OCI-LY7 (cell line): ENCODE measurements around the gene DEGS2. TPM values are rescaled to one million over a fixed set of nuclear protein-coding genes. Genes with fewer than 3 reads are reported as not detected.

Source experiments
- BruUV-seq: library from RNA; stranded (reverse); fragments of 400-500 nt; replicated peaks from 2 replicates; lab custom pipeline; 2021; lab: Mats Ljungman, UMichigan
- CTCF ChIA-PET: fragments of 300-600 bp; sonication (Branson Sonifier 250); formaldehyde crosslinking; loops from one replicate; lab custom pipeline; 2022; ENCODE audit warnings: antibody characterized with exemption; ENCODE audit not compliant: unreplicated experiment; lab: Charles Lee
- POLR2A ChIA-PET: fragments of 300-600 bp; sonication (Branson Sonifier 250); formaldehyde crosslinking; loops from one replicate; lab custom pipeline; 2022; ENCODE audit warnings: antibody characterized with exemption; lab: Charles Lee
- DNase-seq: peaks from one replicate; pipeline ENCODE4 v3.0.0-alpha.2; 2015; ENCODE audit warnings: low spot score
- H2AFZ ChIP-seq: fragments of 200-600 bp; sonication (generic), shearing (Covaris generic); 2 replicates; pipeline ENCODE4 v1.6.1; 2014; ENCODE audit warnings: mild to moderate bottlenecking, antibody characterized with exemption, low read length, moderate library complexity
- H3K27ac ChIP-seq: fragments of 200-600 bp; sonication (generic); 2 replicates; pipeline ENCODE4 v1.5.1; 2014; ENCODE audit warnings: mixed run types, low read depth, mild to moderate bottlenecking, moderate library complexity, low read length, inconsistent platforms; ENCODE audit not compliant: poor library complexity, severe bottlenecking
- H3K36me3 ChIP-seq: fragments of 200-600 bp; sonication (generic); 2 replicates; pipeline ENCODE4 v1.6.1; 2014; ENCODE audit warnings: mild to moderate bottlenecking, antibody characterized with exemption, low read length, moderate library complexity, mixed read lengths; ENCODE audit not compliant: insufficient read depth
- H3K4me1 ChIP-seq: fragments of 200-600 bp; sonication (generic); 2 replicates; pipeline ENCODE4 v1.5.1; 2014; ENCODE audit warnings: mild to moderate bottlenecking, low read length; ENCODE audit not compliant: insufficient read depth, poor library complexity, severe bottlenecking
- H3K4me2 ChIP-seq: fragments of 200-600 bp; sonication (generic); 2 replicates; pipeline ENCODE4 v1.6.1; 2014; ENCODE audit warnings: mild to moderate bottlenecking, low read length
- H3K4me3 ChIP-seq: fragments of 200-600 bp; sonication (generic); 2 replicates; pipeline ENCODE4 v1.5.1; 2014; ENCODE audit warnings: mild to moderate bottlenecking, low read depth, low read length; ENCODE audit not compliant: poor library complexity, severe bottlenecking
- H3K79me2 ChIP-seq: fragments of 200-600 bp; sonication (generic); 2 replicates; pipeline ENCODE4 v1.6.1; 2016; ENCODE audit warnings: low read depth, mild to moderate bottlenecking, low read length, moderate library complexity, mixed read lengths; ENCODE audit not compliant: insufficient read depth
- H3K9me2 ChIP-seq: fragments of 200-600 bp; sonication (generic); 2 replicates; pipeline ENCODE4 v1.6.1; 2016; ENCODE audit warnings: mild to moderate bottlenecking, low read length, mixed read lengths; ENCODE audit not compliant: insufficient read depth
- H3K9me3 ChIP-seq: fragments of 200-600 bp; sonication (generic); 2 replicates; pipeline ENCODE4 v1.6.1; 2014; ENCODE audit warnings: mild to moderate bottlenecking, mixed run types, low read length, mixed read lengths
- H4K20me1 ChIP-seq: fragments of 200-600 bp; sonication (generic); 2 replicates; pipeline ENCODE4 v1.6.1; 2014; ENCODE audit warnings: mild to moderate bottlenecking, antibody characterized with exemption, low read length, moderate library complexity, mixed read lengths; ENCODE audit not compliant: insufficient read depth
- EZH2phosphoT487 ChIP-seq: fragments of 200-600 bp; sonication (generic); IDR thresholded peaks from 2 replicates; pipeline ENCODE4 v1.6.1; 2018; ENCODE audit warnings: low read depth, borderline replicate concordance, mild to moderate bottlenecking, mixed run types, antibody characterized with exemption, low read length, moderate library complexity, mixed read lengths
- intact Hi-C: fragments of 100-400 bp; cut with micrococcal nuclease; formaldehyde crosslinking; loops from one replicate; pipeline ENCODE4 v1.10.0; 2022; ENCODE audit not compliant: unreplicated experiment
- total RNA-seq, 2 experiments: library from RNA; depleted of rRNA in 1 of 2; stranded (reverse); fragments of >200 nt in 1 of 2; shearing (Covaris generic) in 1 of 2; gene quantifications; 2 replicates each; pipeline ENCODE4 v1.2.3, GENCODE V29; 2014 to 2022
- TF ChIP-seq, protein P1 (sequence below): fragments of 200-600 bp; sonication (generic); conservative IDR thresholded peaks from 2 replicates; pipeline ENCODE4 v1.5.1; 2014; ENCODE audit warnings: mild to moderate bottlenecking, antibody characterized with exemption, low read length, moderate library complexity, mixed read lengths

Gene DEGS2
- total RNA-seq, 2 experiments from 2014 or later: 8.3 to 14.6 TPM

DNA sequence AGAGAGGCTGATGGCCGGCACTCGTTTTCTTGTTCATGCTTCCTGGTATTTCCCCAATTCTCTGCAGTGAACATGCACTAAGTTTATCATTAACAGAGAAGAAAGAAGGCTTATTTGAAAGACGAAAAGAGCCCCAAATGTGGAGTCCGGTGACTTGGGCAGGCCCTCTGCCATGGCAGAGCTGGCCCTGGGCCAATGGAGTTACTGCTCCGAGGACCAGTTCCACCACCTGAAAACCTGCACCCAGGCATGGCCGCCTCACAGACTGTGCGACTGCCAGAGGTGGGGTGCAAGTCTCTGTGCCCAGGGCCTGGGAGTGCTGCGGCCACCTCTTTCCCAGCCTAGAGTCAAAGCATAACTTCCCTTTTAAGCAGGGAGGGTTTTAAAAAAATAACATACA, 24.9 kb downstream of the DEGS2 start:
- H3K79me2 ChIP-seq: no peaks in the 10 kb centered on the region
- intact Hi-C loops: no loop called here
- no peaks in the 10 kb centered on the region for H4K20me1 ChIP-seq
- peaks cover 79% of the 10 kb centered on the region; the same call in 1 of the 2 replicates for H3K36me3 ChIP-seq
- H3K4me1 ChIP-seq: no peaks in the 10 kb centered on the region
- CTCF ChIA-PET: no interaction called here
- H2AFZ ChIP-seq: no peak overlapping the region
- no peak overlapping the region for H3K4me3 ChIP-seq
- H3K27ac ChIP-seq: no peak overlapping the region
- no peak for DNase-seq
- no peaks in the 10 kb centered on the region for H3K9me3 ChIP-seq
- no peak for TF ChIP-seq EZH2phosphoT487
- TF ChIP-seq, protein P1, sequence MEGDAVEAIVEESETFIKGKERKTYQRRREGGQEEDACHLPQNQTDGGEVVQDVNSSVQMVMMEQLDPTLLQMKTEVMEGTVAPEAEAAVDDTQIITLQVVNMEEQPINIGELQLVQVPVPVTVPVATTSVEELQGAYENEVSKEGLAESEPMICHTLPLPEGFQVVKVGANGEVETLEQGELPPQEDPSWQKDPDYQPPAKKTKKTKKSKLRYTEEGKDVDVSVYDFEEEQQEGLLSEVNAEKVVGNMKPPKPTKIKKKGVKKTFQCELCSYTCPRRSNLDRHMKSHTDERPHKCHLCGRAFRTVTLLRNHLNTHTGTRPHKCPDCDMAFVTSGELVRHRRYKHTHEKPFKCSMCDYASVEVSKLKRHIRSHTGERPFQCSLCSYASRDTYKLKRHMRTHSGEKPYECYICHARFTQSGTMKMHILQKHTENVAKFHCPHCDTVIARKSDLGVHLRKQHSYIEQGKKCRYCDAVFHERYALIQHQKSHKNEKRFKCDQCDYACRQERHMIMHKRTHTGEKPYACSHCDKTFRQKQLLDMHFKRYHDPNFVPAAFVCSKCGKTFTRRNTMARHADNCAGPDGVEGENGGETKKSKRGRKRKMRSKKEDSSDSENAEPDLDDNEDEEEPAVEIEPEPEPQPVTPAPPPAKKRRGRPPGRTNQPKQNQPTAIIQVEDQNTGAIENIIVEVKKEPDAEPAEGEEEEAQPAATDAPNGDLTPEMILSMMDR: no peak
- TSS peak; percentile 31 for BruUV-seq
- no peaks in the 10 kb centered on the region for H3K9me2 ChIP-seq
- no peak overlapping the region for H3K4me2 ChIP-seq
- POLR2A ChIA-PET: no interaction called here

DNA sequence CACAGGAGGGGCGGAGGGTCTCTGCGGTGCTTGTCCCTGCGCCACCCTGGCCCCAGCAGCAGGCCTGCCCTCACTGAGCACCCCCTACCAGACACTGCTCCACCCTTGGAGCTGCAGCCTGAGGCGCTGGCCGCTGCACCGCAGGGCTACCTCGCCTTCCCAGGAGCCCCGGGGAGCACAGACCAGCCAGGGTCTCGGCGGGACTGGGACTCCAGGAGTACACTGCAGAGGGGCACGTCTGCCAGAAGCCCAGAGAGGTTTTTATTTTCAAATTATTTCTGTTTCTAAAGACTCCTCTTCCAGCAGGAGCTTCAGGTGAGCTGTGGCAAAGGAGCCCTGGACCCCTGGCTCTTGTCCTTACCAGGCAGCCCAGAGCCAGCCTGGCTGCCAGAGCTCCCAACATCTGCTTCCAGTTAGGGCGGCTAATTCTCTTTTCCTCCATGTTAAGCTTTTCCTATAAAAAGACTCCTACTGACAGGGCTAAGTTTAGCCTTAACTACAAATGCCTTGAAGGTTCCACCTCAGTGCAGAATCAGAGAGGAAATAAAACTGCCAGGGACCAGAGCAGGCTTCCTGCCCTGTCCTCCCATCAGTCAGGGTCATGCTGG, 26.4 kb downstream of the DEGS2 start:
- DNase-seq: no peak
- peaks cover 70% of the 10 kb centered on the region; the same call in 1 of the 2 replicates for H3K36me3 ChIP-seq
- intact Hi-C loops: no loop called here
- TF ChIP-seq EZH2phosphoT487: no peak
- TF ChIP-seq, protein P1: no peak
- no peak overlapping the region for H3K4me2 ChIP-seq
- no peaks in the 10 kb centered on the region for H3K9me2 ChIP-seq
- ChIA-PET CTCF (no interaction called here), POLR2A (no interaction called here)
- no peaks in the 10 kb centered on the region for H3K4me1 ChIP-seq
- H3K79me2 ChIP-seq: no peaks in the 10 kb centered on the region
- BruUV-seq: no TSS peak
- no peaks in the 10 kb centered on the region for H3K9me3 ChIP-seq
- H2AFZ ChIP-seq: no peak overlapping the region
- H4K20me1 ChIP-seq: no peaks in the 10 kb centered on the region
- H3K4me3 ChIP-seq: no peak overlapping the region
- H3K27ac ChIP-seq: no peak overlapping the region

DNA sequence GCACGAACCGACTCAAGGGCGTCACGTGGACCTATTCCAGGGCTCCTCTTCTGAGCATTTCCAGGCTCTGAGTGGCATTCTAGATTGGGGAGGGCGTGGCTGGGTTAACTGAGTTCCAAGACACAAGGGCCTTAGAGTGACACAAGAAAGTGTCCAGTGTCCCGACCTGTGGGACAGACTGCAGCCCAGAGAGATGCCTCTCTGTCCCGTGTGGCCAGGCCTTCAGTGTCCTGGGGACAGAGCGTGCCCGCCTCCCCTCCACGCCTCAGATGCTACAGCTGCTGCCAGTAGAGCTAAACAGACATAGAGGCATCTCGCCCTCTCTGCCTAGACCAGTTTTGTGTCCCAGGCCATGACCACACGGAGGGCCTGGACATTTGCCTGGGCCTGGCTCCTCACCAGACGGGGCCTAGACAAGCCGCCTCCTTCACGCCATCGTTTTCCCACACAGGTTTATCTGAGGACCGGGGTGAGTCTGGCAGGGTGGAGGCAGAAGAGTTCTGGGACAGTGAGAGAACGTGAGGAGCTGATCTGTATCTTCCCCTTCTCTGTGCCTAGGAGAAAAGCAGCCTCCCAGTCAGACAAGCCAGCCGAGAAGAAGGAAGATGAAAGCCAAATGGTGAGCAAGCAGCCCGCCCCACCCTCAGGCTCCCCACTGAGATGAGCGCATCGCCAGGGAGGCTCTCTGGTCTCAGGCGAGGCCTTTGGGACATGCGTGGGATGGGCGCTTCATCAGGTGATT, 27.1 kb downstream of the DEGS2 start:
- Histone ChIP-seq H3K4me2 (no peak overlapping the region), H3K4me3 (no peak overlapping the region), H3K4me1 (no peaks in the 10 kb centered on the region), H3K36me3 (peaks cover 63% of the 10 kb centered on the region; the same call in 1 of the 2 replicates), H3K27ac (no peak overlapping the region), H2AFZ (no peak overlapping the region), H3K9me3 (no peaks in the 10 kb centered on the region), H3K9me2 (no peaks in the 10 kb centered on the region), H4K20me1 (no peaks in the 10 kb centered on the region), H3K79me2 (no peaks in the 10 kb centered on the region)
- TF ChIP-seq, protein P1: no peak
- no peak for TF ChIP-seq EZH2phosphoT487
- POLR2A ChIA-PET: no interaction called here
- CTCF ChIA-PET: no interaction called here
- BruUV-seq: no TSS peak
- intact Hi-C loops: no loop called here
- no peak for DNase-seq
